Body of pancreas (tissue), 4 donors: Measurements from ENCODE around the gene RFX1. TPM values are rescaled to one million over a fixed set of nuclear protein-coding genes. Genes with fewer than 3 reads are reported as not detected.

Source experiments
- ATAC-seq: fragments of 150-250 bp; one replicate; pipeline ENCODE4 v1.9.1; 2016
- DNase-seq, 4 donors: peaks; one replicate each; pipeline ENCODE4 v3.0.0-alpha.2; 2019
- H3K27ac ChIP-seq, 4 donors: fragments of 200-600 bp; sonication (generic); 1 replicate in 3 of 4; 2 replicates in 1 of 4; pipeline versions ENCODE4 v1.5.1 to v1.6.1; 2016 to 2019; ENCODE audit warnings: mild to moderate bottlenecking in 1 of 4, mixed read lengths in 1 of 4, moderate library complexity in 1 of 4
- H3K27me3 ChIP-seq, 2 donors: fragments of 200-600 bp; sonication (generic); one replicate each; pipeline ENCODE4 v1.6.0; 2016; ENCODE audit warnings: mild to moderate bottlenecking in 1 of 2
- H3K36me3 ChIP-seq, 2 donors: fragments of 200-600 bp; sonication (generic); replicated peaks in 1 of 2; 2 replicates each; pipeline ENCODE4 v1.5.1; 2016; ENCODE audit warnings: low read depth in 2 of 2; ENCODE audit not compliant: insufficient read depth in 1 of 2
- H3K4me1 ChIP-seq: fragments of 200-600 bp; sonication (generic); one replicate; pipeline ENCODE4 v1.6.0; 2016
- H3K4me3 ChIP-seq, 2 donors: fragments of 200-600 bp; sonication (generic); 1 replicate in 1 of 2; 2 replicates in 1 of 2; pipeline ENCODE4 v1.5.1; 2016 to 2019
- H3K9me3 ChIP-seq, 3 donors: fragments of 200-600 bp; sonication (generic); 1 replicate in 2 of 3; 2 replicates in 1 of 3; pipeline ENCODE4 v1.5.1; 2016
- CTCF ChIP-seq, 7 experiments: fragments of 450-650 bp in 4 of 7; fragments of 200-600 bp in 3 of 7; sonication (generic) in 3 of 7; IDR thresholded peaks; one replicate each; pipeline ENCODE4 v1.5.1; 2016 to 2019; ENCODE audit warnings: antibody characterized with exemption in 7 of 7
- POLR2A ChIP-seq, 3 donors: fragments of 450-650 bp; IDR thresholded peaks; one replicate each; pipeline ENCODE4 v1.6.1; 2016; ENCODE audit warnings: antibody characterized with exemption in 3 of 3, mild to moderate bottlenecking in 2 of 3
- WGBS, 2 donors: methylation state at CpG; one replicate each; pipeline ENCODE4 v1.1.5; 2017; 5-methylcytosine and 5-hydroxymethylcytosine counted together
- intact Hi-C: fragments of 100-400 bp; cut with DNase I; formaldehyde crosslinking; loops from one replicate; pipeline ENCODE4 v1.15.1; 2023
- total RNA-seq, 2 donors: library from RNA; depleted of rRNA; stranded (reverse); fragments of >200 nt; gene quantifications; one replicate each; pipeline ENCODE4 v1.1.0, GENCODE V29; 2016

RFX1 gene
- total RNA-seq, 2 donors from 2014 or later: 3.9 to 7.6 TPM

GRCh38 chr19:13963603-13964105 lies 42.5 kb downstream of the RFX1 start:
- Histone ChIP-seq H3K4me1 (no peaks in the 10 kb centered on the region), H3K9me3 (no peaks in the 10 kb centered on the region), H3K27ac (no peak overlapping the region), H3K4me3 (no peak overlapping the region), H3K27me3 (no peaks in the 10 kb centered on the region), H3K36me3 (peaks cover 10 to 20% of the 10 kb centered on the region in 2 donors)
- 92 to 98% methylated on average over 30 to 33 of the region's 48 CpGs for WGBS, 2 donors
- DNase-seq (no peak), ATAC-seq (no peak)
- TF ChIP-seq POLR2A (IDR thresholded peaks at IDR 0.05): no peak
- TF ChIP-seq CTCF (IDR thresholded peaks at IDR 0.05): no peak
- intact Hi-C loops: no loop called here

- peaks cover 6 to 16% of the 10 kb centered on the region in 2 donors for H3K36me3 ChIP-seq
- no peaks in the 10 kb centered on the region for H3K4me1 ChIP-seq
- no peak for DNase-seq
- ATAC-seq: no peak
- intact Hi-C loops: no loop called here
- H3K9me3 ChIP-seq: no peaks in the 10 kb centered on the region
- 88 to 90% methylated on average over 42 to 69 of the region's 89 CpGs for WGBS, 2 donors
- no peaks in the 10 kb centered on the region for H3K27me3 ChIP-seq
- no peak overlapping the region for H3K27ac ChIP-seq
- no peak overlapping the region for H3K4me3 ChIP-seq
- TF ChIP-seq POLR2A (IDR thresholded peaks at IDR 0.05) (no peak), CTCF (IDR thresholded peaks at IDR 0.05) (no peak)
Observed at GRCh38 chr19:13962699-13963602, 43.2 kb downstream of the RFX1 start.

- Histone ChIP-seq H3K36me3 (peaks cover 5 to 14% of the 10 kb centered on the region in 2 donors), H3K4me3 (no peak overlapping the region), H3K27me3 (no peaks in the 10 kb centered on the region), H3K9me3 (no peaks in the 10 kb centered on the region), H3K27ac (no peak overlapping the region), H3K4me1 (no peaks in the 10 kb centered on the region)
- ATAC-seq (no peak), DNase-seq (no peak)
- intact Hi-C loops: no loop called here
- TF ChIP-seq CTCF (IDR thresholded peaks at IDR 0.05): no peak
- no peak for TF ChIP-seq POLR2A (IDR thresholded peaks at IDR 0.05)
- WGBS, 2 donors: 85 to 90% methylated on average over 40 to 53 of the region's 55 CpGs
Observed at GRCh38 chr19:13961826-13962698, 44.1 kb downstream of the RFX1 start.

GRCh38 chr19:13960863-13961784 lies 45.0 kb downstream of the RFX1 start:
- WGBS, 2 donors: 90 to 91% methylated on average over 22 to 34 of the region's 39 CpGs
- no peak overlapping the region for H3K4me3 ChIP-seq
- TF ChIP-seq POLR2A (IDR thresholded peaks at IDR 0.05): no peak
- no peak for TF ChIP-seq CTCF (IDR thresholded peaks at IDR 0.05)
- no peak for ATAC-seq
- no peak overlapping the region for H3K27ac ChIP-seq
- no peaks in the 10 kb centered on the region for H3K27me3 ChIP-seq
- no peaks in the 10 kb centered on the region for H3K9me3 ChIP-seq
- intact Hi-C loops: no loop called here
- H3K36me3 ChIP-seq: peaks cover 6 to 18% of the 10 kb centered on the region in 2 donors
- no peaks in the 10 kb centered on the region for H3K4me1 ChIP-seq
- DNase-seq: no peak
